ENCODE data around the gene SLC4A4.
"Not testable (repeated sequence)": the region's sequence is repeated elsewhere in the genome, so short reads cannot be mapped to it uniquely, and the experiment has no call there.

The SLC4A4 gene

DNA sequence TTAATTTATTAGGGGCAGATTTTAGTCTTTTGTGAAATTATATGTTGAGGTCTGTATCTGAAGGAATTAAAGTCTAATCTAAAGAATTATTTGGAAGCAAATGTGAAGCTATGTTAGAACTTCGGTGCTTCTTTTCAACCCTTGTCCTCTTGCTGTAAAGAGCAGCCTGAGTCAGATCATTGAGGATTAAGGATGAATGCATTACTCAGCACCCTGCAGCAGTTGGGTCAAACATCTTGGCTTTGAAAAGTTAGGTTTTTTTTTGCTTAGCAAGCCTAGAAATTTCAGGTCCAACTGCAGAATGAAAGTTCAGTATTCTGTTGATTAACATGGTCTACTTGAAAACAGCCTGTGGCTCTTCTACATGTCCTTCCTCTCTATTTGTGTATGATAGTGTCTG, 57.6 kb downstream of the SLC4A4 start:
- Histone ChIP-seq H3K9ac (no peak overlapping the region), H3K9me3 (replicated peaks in 1 of 11) (no peaks in the 10 kb centered on the region), H3K4me2 (no peak overlapping the region), H3K4me3 (no peak overlapping the region), H3K27ac (no peak overlapping the region), H3K27me3 (no peaks in the 10 kb centered on the region), H3K4me1 (no peaks in the 10 kb centered on the region), H4K20me1 (no peaks in the 10 kb centered on the region), H3K36me3 (no peaks in the 10 kb centered on the region)
- no peak for TF ChIP-seq Cebpa-rat (IDR thresholded peaks at IDR 0.05)

DNA sequence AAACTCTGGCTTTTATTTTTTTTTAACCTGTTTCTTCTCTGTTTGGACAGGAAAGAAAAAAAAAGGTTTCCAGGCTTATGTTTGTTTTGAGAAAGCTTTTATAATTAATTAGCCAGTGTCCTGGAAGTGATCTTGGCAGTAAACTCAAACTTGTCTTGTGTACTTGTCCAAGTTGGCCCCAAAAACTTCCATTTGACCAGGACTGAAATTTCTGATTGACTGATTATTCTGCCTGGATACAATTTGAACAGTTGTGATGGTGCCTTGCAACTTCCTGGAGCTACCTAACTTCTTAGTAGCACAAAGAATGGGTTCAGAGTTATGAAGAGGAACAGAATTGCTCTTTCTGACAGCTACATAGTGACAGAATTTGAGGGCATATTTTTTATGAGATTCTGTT, 62.0 kb downstream of the SLC4A4 start:
- Histone ChIP-seq H3K4me2 (no peak overlapping the region), H3K9ac (no peak overlapping the region), H3K9me3 (replicated peaks in 1 of 11) (no peaks in the 10 kb centered on the region), H3K4me1 (no peaks in the 10 kb centered on the region), H3K4me3 (no peak overlapping the region), H3K27ac (no peak overlapping the region), H3K27me3 (no peaks in the 10 kb centered on the region), H4K20me1 (no peaks in the 10 kb centered on the region), H3K36me3 (no peaks in the 10 kb centered on the region)
- no peak for TF ChIP-seq Cebpa-rat (IDR thresholded peaks at IDR 0.05)

DNA sequence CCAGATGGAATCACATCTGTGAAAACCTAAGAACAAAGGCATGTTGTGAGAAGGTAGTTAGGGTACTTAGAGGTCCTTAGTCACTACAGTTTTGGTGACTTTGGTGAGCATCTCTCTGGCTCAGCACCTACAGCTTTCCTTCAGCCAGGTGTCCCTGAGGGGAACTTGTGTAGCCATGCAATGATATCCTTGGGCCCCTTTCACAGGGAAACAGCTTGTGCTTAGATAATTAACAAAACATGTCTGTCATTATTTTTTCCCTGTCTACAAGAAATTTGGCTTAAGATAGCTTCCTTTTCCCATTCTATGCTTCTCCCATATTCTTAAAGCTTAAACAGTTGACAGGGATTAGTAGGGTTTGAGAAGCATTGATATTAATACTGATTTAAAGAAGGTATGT, 63.8 kb downstream of the SLC4A4 start:
- H3K4me2 ChIP-seq: no peak overlapping the region
- H3K36me3 ChIP-seq: no peaks in the 10 kb centered on the region
- H3K4me1 ChIP-seq: peaks cover 0 to 7% (median 0%) of the 10 kb centered on the region in 10 experiments; a peak in 1 of 20 replicates

DNA sequence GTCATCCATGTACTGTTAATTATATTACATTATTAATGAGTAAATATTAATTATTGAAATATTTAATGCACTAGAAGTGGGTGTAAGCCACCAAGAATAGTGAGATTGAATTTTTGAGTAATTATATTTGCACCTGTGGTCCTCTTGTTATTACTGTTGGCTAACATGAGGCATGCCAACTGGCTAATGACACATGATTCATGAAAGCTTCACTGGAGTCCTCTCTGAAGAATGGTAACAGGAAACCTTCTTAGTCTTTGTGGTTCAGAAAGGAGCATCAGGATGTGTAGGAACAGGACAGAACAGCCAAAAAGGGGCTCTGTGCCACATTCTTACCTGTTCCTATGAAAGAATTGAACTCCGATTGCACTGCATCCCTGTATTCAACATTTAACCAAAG, 65.2 kb downstream of the SLC4A4 start:
- TF ChIP-seq Cebpa-rat (IDR thresholded peaks at IDR 0.05): no peak
- no peaks in the 10 kb centered on the region for H3K36me3 ChIP-seq
- peaks cover 7 to 10% (median 8%) of the 10 kb centered on the region in 11 experiments for H3K9me3 ChIP-seq (replicated peaks in 1 of 11)
- peaks cover 0 to 7% (median 0%) of the 10 kb centered on the region in 10 experiments; a peak in 1 of 20 replicates for H3K4me1 ChIP-seq
- no peak overlapping the region for H3K4me3 ChIP-seq
- H3K27ac ChIP-seq: no peak overlapping the region
- no peak overlapping the region for H3K9ac ChIP-seq
- H3K27me3 ChIP-seq: no peaks in the 10 kb centered on the region
- H4K20me1 ChIP-seq: no peaks in the 10 kb centered on the region
- no peak overlapping the region for H3K4me2 ChIP-seq

More for the DNA sequence above, 63.8 kb downstream of the SLC4A4 start:
- H3K9ac ChIP-seq: no peak overlapping the region
- no peaks in the 10 kb centered on the region for H3K27me3 ChIP-seq
- H3K27ac ChIP-seq: no peak overlapping the region
- H4K20me1 ChIP-seq: no peaks in the 10 kb centered on the region
- H3K4me3 ChIP-seq: no peak overlapping the region
- H3K9me3 ChIP-seq (replicated peaks in 1 of 11): no peaks in the 10 kb centered on the region
- no peak for TF ChIP-seq Cebpa-rat (IDR thresholded peaks at IDR 0.05)

DNA sequence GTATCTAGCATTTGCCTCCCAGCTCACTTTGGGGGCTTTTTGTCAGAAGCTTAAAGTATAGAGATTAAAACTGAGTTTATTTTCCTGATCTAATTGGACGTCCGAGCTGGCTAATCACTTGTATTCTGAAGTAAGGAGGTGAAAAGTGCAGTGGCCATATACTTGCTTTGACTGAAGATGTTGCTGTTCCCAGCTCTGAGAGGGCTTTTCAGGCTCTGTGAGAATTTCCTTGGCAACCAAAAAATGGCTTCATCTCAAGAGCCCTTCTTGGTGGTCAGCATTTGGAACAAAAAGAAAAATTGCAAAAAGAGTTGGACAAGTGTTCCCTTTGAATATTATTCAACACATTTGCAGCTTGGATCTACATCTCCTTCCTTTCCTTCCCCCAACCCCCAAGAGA, 67.0 kb downstream of the SLC4A4 start:
- TF ChIP-seq Cebpa-rat (IDR thresholded peaks at IDR 0.05): no peak
- peaks cover 0 to 7% (median 0%) of the 10 kb centered on the region in 10 experiments; a peak in 1 of 20 replicates for H3K4me1 ChIP-seq
- H3K9me3 ChIP-seq (replicated peaks in 1 of 11): peaks cover 15 to 22% (median 19%) of the 10 kb centered on the region in 11 experiments
- H3K27ac ChIP-seq: no peak overlapping the region
- H3K27me3 ChIP-seq: no peaks in the 10 kb centered on the region
- no peak overlapping the region for H3K9ac ChIP-seq
- no peaks in the 10 kb centered on the region for H3K36me3 ChIP-seq
- no peak overlapping the region; a peak in 1 of 22 replicates for H3K4me2 ChIP-seq
- no peak overlapping the region for H3K4me3 ChIP-seq
- H4K20me1 ChIP-seq: no peaks in the 10 kb centered on the region

DNA sequence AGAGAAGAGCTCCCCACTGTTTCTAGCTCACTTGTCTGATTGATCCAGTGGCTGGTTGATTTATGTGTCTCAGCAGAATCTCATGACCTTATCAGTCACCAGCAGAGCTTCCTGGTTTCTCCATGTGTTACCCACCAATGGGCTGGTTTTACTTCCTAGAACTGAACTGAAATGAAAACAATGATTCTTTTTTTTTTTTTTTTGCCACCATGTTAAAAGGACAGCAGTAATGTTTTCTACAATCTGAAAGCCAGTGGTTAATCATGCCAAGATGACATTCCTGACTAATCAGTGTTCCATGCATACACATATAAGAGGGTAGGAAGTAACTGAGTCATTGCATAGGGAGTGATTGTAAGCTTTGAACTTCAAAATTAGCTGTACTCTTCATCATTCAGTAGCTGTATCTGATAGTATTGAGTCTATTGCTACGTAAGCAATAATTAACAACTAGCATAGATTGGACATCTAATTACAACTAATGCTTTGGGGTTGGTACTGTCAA, 67.7 kb downstream of the SLC4A4 start:
- peak overlapping the region in 2 of 11 experiments; percentile 21 to 34; a peak in 3 of 22 replicates for H3K4me2 ChIP-seq
- no peak overlapping the region; a peak in 1 of 22 replicates for H3K27ac ChIP-seq
- no peaks in the 10 kb centered on the region for H4K20me1 ChIP-seq
- TF ChIP-seq Cebpa-rat (IDR thresholded peaks at IDR 0.05): no peak
- H3K9ac ChIP-seq: no peak overlapping the region
- no peaks in the 10 kb centered on the region for H3K36me3 ChIP-seq
- no peak overlapping the region for H3K4me3 ChIP-seq
- H3K9me3 ChIP-seq (replicated peaks in 1 of 11): peaks cover 15 to 22% (median 19%) of the 10 kb centered on the region in 11 experiments
- H3K4me1 ChIP-seq: peaks cover 0 to 7% (median 0%) of the 10 kb centered on the region in 10 experiments; a peak in 1 of 20 replicates
- no peaks in the 10 kb centered on the region for H3K27me3 ChIP-seq

DNA sequence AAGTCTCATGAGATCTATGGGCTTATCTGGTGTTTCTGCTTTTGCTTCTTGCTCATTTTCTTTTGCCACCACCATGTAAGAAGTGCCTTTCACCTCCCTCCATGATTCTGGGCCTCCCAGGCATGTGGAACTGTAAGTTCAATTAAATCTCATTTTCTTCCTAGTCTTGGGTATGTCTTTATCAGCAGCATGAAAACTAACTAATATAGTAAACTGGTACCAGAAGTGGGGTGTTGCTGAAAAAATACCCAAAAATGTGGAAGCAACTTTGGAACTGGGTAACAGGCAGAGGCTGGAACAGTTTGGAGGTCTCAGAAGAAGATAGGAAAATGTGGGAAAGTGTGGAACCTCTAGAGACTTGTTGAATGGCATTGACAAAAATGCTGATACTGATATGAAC, 70.1 kb downstream of the SLC4A4 start:
- peaks cover 15 to 22% (median 19%) of the 10 kb centered on the region in 11 experiments for H3K9me3 ChIP-seq (replicated peaks in 1 of 11)
- not testable (repeated sequence) for H4K20me1 ChIP-seq, H3K27ac ChIP-seq, H3K36me3 ChIP-seq, H3K4me1 ChIP-seq, H3K27me3 ChIP-seq, H3K4me3 ChIP-seq, H3K9ac ChIP-seq, H3K4me2 ChIP-seq

DNA sequence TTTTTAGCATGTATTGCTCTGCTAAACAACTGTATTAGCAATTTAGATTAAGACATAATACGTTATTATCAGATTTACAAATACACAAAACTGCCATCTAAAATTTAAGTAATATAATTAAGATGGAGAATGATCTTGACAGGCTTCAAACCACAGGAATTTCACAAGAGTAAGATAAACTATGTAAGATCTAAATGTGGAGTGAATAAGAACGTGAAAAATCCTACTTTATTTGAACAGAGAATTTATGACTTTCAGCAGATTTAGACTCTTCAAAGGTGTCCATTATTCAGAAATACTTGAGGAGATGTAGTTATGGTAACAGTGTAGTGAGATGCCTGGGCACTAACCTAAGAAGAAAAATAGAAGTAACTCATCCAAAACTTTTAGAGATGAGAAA, 73.2 kb downstream of the SLC4A4 start:
- no peak overlapping the region for H3K4me3 ChIP-seq

DNA sequence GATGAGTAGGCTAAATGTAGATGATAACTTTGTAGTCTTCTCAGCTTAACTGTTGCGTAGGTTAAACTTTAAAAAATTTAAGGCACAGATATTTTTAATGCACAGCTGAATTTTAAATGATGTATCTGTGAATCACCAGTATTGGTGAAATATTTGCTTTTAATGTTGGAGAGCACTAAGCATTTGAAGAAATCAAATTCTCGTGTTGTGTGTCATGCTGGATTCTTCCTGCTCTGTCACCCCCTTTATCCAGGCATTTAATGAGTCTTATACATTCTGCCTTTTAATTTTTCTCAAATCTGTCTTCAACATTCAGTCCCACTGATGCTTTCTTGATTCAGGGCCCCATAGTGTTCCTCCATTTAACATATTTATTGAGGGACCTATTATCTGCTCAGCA, 76.7 kb downstream of the SLC4A4 start:
- H3K4me1 ChIP-seq: no peaks in the 10 kb centered on the region
- TF ChIP-seq Cebpa-rat (IDR thresholded peaks at IDR 0.05): no peak
- H3K9ac ChIP-seq: no peak overlapping the region
- no peaks in the 10 kb centered on the region for H3K9me3 ChIP-seq (replicated peaks in 1 of 11)
- H3K27me3 ChIP-seq: no peaks in the 10 kb centered on the region
- no peak overlapping the region for H3K27ac ChIP-seq
- H4K20me1 ChIP-seq: no peaks in the 10 kb centered on the region
- no peaks in the 10 kb centered on the region for H3K36me3 ChIP-seq
- H3K4me3 ChIP-seq: no peak overlapping the region
- no peak overlapping the region for H3K4me2 ChIP-seq

More for the DNA sequence above, 73.2 kb downstream of the SLC4A4 start:
- H3K4me2 ChIP-seq: no peak overlapping the region
- no peaks in the 10 kb centered on the region for H3K27me3 ChIP-seq
- H3K9ac ChIP-seq: no peak overlapping the region
- H3K9me3 ChIP-seq (replicated peaks in 1 of 11): peaks cover 15 to 22% (median 19%) of the 10 kb centered on the region in 11 experiments
- TF ChIP-seq Cebpa-rat (IDR thresholded peaks at IDR 0.05): no peak
- H3K36me3 ChIP-seq: no peaks in the 10 kb centered on the region
- no peak overlapping the region for H3K27ac ChIP-seq
- no peaks in the 10 kb centered on the region for H3K4me1 ChIP-seq
- H4K20me1 ChIP-seq: no peaks in the 10 kb centered on the region

DNA sequence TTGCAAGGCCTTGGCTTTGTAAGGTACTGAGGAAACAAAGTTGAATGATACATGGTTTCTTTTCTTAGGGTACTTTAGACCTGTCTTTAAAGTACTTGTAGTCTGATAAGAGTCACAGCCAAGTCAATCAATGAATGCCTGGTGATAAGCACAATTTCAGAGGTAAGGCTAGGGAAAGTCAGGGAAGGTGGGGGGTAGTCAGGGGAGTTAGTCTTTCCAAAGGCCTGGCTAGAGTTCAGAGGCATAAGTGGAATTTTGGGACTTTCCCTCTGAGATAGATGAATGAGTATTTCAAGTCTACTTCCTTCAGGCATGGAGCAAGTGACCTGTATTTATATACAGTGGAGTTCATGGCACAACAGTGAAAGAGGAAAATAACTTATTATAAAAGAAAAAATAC, 78.3 kb downstream of the SLC4A4 start:
- Histone ChIP-seq H3K9me3 (replicated peaks in 1 of 11) (no peaks in the 10 kb centered on the region), H4K20me1 (no peaks in the 10 kb centered on the region), H3K4me3 (no peak overlapping the region), H3K4me2 (no peak overlapping the region), H3K27me3 (no peaks in the 10 kb centered on the region), H3K27ac (no peak overlapping the region), H3K9ac (no peak overlapping the region), H3K36me3 (no peaks in the 10 kb centered on the region), H3K4me1 (no peaks in the 10 kb centered on the region)
- TF ChIP-seq Cebpa-rat (IDR thresholded peaks at IDR 0.05): no peak

All from BLaER1 treated with 17β-estradiol and CSF1 and Interleukin-3, amounts not matched to agents 10 nM and 100 nM (cell line).